Middle frontal gyrus (tissue), 1 donor: Measurements from ENCODE around the gene NOXA1.
"Not testable (repeated sequence)": the region's sequence is repeated elsewhere in the genome, so short reads cannot be mapped to it uniquely, and the experiment has no call there.

Source experiments
- DNase-seq: peaks from one replicate; pipeline ENCODE4 v3.0.0-alpha.2; 2015; ENCODE audit warnings: low spot score; ENCODE audit errors: extremely low spot score

The NOXA1 gene

DNA sequence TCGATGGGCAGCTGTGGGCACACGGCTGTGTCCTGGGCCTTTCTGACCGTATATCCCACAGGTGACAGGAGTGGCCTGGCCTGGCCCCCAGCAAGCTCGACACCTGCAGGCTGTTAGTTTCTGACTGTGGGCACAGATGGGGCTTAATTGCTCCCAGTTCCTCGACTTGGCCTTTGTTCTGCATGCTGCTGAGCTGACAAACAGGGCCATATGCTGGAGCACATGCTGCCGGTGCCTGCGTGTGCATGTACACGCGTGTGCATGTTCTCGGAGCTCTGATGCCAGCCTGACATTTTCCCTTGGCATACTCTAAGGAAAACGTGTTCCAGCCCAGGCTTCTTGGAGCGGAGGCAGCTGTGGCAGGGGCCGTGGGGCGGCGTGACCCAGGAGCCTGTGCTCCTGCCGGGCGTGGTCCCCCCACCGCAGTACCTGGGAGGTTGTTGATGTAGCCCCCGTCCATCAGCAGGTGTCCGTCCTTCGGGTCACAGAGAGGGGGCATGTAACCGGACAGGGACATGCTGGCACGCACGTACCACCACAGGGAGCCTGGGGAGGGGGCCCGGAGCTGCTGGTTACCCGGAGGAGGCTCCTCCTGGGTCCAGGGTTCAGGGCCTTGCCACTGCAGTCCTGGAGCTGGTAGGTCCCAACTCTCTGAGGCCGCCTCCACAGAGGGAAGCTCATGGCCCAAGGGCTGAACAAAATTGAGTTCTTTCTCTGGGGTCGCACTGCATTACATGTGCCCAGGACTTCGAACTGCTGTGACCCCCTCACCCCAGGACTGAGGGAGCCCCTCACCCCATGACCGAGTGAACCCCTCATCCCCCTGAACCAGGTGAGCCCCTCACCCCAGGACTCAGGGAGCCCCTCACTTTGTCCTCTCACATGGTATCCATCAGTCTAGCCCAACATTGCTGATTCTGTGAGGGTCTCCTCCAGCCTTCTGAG lies 40.1 kb downstream of the NOXA1 start:
- no peak for DNase-seq

DNA sequence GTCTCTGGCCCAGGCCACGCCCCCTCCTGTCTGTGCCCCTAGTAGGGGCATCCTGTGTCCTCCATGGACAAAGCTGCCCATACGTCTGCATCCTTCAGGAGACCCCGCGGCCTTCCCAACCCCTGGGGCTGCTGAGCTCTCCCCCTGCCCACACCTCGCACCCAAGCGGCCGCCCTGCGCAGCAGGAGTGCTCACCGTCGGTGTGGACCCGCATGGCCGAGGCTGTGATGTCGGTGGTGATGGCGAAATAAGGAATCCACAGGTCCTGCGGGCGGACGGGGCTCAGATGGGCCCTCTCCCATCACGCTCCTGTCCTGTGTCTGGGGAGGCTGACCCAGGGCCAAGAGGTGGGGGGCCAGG lies 40.7 kb downstream of the NOXA1 start:
- DNase-seq: no peak

DNA sequence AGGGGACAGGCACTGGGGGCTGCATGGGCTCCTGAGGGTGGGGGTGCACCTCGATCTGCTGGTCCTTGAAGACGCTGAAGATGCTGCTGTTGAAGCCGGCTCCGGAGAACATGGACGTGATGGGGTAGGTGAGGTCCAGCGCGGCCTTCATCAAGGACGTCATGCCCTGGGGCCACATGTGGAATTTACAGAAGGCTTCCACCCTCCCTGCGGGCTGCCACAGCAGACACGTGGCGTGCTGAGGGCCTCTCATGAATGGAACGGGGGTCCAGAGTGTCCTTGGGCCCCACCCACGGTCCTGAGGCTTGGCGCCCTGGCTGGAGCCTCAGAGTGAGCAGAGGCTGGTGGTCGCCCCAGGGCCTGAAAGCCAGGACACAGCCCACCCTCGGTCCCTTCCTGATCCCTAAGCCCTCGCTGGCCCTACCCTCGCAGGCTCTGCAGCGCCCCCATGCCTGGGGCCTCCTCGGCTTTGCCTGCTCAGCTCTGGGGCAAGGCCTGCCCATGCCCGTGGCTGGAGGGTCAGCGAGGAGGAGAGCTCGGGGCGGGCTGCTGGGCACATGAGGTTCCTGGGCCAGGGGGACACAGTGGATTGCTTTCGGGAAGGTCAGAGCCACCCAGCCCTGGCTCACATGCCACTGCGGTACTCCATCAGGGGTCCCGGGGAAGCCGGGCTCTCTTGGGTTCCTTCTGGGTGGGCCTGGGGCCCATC lies 41.3 kb downstream of the NOXA1 start:
- no peak for DNase-seq

DNA sequence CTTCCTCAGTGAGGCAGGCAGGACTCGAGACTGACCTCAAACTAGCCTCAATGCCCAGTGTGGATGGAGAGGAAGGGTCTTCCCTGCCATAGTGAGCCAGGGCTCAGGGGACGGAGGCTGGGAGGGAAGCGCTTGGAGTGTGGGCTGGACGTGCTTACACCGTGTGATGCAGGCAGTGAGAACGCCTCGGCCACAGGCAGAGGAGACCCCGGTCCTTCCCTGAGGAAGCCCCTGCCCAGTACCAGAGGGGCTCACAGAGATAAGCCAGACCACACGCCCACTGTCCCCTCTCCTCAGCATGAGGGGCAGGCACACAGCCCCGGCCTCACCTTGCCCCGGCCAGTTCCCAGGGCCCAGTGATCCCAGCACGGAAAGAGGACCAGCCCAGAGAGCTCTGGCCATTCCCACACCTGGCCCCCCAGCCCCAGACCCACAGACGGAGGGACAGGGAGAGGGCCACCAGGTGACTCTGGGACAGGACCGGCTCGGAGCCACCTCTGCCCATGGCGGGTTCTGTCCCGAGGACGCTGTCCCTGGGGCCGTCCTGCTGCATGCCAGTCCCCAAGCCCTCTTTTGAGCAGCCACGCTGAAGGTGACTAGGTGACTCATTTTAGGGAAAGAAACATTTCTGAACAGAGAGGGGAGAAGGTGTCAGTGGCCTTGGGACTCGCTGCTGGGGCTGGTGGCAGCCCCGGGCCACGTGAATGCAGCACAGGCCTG lies 42.0 kb downstream of the NOXA1 start:
- no peak for DNase-seq

DNA sequence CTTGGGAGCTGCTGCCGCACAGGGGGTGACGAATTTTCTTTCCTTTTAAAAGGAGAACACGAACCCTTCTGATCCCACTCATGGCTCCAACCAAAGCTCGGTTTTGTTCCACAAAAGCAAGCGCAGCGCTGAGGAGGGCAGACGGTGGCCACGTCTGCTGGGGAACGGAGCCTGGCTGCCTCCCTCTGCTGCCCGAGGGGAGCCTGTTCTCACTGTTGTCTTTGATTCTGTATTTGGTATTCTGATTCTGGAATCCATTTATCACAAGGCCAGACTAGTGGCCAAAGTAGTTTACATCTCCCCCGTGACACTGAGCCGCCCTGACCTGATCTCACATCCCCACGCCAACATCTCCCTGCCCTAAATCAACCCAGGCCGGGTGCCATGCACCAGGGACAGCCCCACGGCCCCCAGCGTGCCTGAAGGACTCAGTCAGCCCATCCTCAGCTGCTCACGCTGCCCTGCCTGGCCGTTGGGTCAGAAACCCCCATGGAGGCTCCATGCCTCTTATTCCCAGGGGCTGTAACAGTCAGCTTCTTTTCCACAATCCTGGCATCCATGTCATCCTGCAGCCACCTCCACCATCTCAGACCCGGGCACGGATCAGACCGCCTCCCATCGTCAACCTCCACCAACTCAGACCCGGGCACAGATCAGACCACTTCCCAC lies 42.7 kb downstream of the NOXA1 start:
- DNase-seq: no peak

DNA sequence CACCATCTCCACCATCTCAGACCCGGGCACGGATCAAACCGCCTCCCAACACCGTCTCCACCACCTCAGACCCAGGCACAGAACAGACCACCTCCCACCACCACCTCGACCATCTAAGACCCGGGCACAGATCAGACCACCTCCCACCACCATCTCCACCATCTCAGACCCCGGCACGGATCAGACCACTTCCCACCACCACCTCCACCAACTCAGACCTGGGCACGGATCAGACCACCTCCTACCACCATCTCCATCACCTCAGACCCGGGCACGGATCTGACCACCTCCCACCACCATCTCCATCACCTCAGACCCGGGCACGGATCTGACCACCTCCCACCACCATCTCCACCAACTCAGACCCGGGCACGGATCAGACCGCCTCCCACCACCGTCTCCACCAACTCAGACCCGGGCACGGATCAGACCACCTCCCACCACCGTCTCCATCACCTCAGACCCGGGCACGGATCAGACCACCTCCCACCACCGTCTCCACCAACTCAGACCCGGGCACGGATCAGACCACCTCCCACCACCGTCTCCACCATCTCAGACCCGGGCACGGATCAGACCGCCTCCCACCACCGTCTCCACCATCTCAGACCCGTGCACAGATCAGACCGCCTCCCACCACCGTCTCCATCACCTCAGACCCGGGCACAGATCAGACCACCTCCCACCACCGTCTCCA lies 43.3 kb downstream of the NOXA1 start:
- DNase-seq: not testable (repeated sequence)

DNA sequence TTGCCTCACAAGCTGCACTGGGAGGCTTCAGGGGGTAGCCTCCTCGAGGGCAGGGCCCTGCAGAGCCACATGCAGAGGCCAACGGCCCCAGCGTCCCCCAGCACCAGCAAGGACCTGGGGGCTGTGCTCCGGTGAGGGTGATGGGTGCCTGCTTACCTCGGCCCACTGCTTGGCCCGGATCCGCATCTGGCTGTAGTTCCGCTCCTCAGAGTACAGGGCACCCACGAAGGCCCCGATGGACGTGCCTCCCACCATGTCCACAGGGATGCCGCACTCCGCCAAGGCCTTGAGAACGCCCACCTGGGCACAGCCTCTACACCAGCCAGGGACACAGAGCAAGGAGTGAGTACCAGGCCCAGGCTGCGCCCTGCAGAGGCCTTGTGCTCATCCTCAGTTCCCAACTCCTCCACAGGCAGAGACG lies 44.0 kb downstream of the NOXA1 start:
- DNase-seq: no peak

DNA sequence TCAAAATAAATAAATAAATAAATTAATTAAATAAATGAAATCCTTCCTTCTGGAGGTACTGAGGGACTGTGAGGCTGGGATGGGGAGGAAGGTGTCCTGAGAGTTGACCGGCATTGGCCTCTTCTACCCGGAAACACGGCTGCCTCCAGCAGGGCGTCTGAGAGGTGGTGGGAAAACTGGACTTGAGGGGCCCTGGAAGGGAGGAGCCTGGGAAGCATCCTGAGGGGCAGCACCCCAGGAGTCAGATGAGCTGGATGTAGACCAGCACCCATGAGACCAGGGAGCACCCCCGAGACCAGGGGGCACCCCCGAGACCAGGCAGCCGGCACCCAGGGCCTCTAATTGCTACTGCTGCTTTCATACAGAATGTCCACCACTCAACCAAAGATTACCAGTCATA lies 44.7 kb downstream of the NOXA1 start:
- no peak for DNase-seq

DNA sequence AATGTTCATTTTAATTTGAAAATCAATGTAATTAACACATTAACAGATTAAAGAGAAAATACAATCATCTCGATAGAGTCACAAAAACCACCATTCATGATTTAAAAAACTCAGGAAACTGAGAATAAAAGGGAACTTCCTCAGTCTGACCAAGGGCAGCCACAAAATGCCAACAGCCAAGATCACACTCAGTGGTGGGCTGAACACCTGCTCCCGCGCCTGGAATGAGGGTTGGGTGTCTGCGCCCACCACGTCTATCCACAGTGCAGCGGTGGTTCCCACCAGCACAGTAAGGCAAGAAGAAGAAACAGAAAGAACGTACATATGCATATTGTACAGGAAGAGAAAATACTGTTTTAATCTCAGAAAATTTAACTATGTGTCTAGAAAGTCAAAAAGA lies 47.6 kb downstream of the NOXA1 start:
- no peak for DNase-seq

DNA sequence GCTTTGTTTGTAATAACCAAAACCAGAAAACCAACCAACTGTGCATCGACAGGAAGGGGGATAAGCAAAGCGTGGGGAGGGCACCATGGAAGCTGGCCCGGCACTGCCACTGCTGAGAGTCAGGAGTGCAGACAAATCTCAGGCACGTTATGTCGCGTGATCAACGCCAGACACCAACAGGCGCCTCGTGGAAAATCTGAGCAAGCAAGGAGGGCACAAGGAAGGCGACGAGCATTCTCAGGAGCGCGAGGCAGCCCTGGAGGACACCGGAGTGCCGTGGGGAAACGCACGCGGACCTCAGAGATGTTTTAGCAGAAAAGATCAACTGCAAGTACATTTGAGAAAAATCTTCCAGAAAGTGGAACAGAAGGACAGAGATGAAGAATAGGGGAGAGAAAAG lies 51.1 kb downstream of the NOXA1 start:
- no peak for DNase-seq

DNA sequence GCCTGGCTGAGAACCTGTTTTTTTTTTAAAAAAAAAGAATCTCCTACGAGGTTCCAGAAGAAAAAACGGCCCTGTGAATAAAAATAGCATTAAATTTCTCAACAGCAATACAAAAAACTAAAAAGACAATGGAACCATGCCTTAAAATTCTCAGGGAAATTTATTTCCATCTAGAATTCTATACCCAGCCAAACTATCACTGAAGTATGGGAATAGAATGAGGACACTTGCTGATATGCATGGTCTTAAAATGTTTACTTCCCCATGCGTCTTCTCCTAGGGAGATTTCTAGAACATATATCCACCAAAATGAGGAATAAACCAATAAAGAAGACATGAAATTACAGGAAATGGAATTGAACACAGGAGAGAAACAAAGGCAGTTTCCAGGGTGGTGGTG lies 52.5 kb downstream of the NOXA1 start:
- DNase-seq: no peak

DNA sequence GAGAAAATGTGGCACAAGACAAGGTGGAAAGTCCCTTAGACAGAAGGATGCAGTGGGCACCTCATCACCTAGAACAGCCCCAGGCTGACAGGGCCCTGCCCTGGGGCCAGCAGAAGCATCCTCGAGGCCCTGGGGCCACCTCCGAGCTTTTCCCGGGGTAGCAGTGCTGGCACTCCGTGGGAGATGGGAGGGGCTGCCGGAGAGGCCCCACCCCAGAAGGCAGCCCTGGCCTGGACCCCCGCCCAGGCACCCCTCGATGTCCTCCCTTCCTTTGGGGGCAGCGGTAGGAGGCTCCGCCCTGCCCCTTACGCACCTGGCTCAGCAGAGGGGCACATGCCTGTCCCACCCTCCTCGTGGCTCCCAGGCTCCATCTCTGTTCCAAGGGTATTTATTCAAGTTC lies 53.7 kb downstream of the NOXA1 start:
- DNase-seq: no peak

DNA sequence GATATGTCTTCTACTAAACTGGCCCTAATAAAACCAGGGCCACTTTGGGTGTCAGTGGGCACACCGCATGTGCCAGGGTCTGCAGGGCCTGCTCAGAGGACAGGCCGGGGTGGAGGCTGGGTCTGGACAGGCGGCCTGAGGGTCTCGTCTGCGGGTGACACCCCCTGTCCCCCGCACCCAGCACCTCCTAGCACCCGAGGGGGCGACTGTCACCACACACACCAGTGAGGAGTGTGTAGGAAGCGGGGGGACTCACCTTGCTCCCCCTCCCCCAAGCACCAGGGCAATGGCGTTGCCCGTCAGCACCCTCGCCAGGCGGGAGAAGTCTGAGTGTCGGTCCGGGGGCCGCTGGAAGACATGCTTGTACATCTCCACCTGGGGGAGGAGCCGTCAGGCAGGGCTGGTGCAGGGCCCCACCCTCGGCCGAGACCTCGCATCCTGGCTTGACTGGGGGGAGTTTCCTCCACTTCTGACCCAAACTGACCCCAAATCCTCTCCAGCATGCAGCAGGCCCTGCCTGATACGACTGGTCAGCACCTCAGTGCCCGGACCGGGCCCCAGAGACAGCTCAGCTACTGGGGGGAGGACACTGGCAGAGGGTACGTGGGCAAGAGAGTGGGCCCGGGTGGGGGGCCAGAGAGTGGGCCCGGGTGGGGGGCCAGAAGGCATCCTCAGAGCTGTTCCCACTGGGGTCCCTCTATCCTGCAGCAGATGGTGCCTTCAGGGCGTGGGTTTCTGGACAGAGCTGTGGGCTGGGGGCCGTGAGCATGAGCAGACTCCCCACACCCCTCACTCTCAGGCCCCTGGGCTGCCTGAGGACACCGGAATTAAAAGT lies 54.8 kb downstream of the NOXA1 start:
- DNase-seq: no peak

DNA sequence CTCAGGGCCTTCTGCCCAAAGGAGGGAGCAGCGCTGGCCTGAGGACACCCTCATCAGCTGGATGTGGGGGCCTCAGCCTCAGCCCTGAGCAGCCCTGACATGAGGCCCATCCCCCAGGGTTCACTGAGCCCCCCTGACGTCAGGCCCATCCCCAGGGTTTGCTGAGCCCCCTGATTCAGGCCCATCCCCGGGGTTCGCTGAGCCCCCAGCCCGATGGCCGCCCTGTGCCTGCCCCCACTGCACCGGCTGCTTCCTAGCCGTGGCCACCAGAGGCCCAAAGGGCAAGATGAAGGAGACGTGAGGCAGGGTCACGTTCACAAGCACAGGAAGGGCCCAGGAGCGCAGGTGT lies 55.4 kb downstream of the NOXA1 start:
- DNase-seq: no peak

DNA sequence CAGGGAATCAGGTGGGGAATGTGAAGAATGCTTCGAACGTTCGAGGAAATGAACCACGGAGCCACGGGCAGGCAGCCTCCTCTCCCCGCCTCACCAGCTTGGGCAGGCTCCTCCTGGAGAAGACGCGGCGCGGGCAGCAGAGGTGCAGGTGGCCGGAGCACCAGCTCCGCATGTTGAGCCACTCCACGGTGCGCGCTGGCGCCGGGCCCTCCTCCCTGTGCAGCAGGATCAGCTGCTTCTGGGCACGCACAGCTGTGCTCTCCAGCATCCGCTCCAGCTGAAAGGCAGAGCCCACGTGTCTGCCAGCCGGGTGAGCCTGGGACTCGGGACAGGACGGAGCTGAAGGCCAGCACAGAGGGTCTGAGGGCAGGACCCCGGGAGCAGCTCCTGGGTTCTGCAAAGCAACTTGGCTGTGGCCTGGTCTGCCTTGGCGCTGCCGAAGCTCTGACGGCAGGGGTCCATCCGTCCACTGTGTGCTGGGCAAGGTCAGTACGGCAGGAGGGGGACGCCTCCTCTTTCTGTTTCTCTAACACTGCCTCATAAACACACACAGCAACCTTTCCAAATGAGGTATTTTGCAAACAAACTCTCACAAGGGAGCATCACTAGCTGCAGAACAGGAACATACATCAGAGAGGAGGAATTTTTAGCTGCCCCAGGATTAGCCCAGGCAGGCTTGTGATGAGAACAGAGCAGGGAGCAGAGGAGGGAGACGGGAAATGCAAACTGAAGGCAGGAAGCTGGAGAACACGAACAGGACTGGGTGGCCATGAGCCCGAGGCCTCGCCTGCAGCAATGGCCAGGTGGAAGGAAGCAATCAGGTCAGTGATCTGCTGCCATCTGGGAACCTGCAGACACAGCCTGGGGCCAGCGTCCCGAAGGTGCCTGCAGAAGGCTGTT lies 56.0 kb downstream of the NOXA1 start:
- DNase-seq: no peak

DNA sequence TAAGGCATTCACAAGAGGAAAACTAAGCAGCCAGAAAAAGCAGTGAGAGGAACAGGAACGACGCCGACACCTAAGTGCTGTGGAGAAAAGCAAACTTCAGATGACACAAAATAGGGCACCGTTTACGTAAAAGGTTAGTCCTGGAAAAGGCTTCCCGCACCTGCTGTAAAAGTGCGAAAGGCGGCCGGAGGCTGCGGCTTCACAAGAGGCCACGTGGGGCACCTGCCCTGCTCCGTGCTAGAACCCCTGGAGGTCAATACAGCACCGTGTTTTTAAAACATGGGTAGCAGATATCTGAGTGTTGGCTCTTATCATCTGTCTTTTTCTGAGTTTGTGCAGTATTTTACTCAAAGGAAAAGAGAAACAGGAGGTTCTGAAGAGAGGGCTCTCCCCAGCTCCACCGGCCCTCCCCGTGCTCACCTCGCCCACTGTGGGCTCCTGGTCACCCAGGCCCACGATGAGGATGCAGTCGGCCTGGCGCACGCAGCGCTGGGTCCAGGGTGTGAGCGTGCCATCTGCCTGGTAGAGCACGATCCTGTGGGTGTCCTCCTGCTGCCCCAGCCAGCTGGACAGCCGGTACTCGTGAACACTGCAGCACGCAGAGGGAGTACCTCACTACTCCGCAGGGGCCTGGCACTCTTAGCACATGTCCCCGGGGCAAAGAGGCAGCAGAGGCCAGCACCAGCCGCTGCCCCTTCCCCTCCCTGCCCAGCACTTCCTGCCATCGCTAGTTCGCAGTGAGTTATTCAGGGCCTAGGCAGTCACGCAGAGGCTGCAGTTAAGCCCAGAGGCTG lies 56.9 kb downstream of the NOXA1 start:
- no peak for DNase-seq

DNA sequence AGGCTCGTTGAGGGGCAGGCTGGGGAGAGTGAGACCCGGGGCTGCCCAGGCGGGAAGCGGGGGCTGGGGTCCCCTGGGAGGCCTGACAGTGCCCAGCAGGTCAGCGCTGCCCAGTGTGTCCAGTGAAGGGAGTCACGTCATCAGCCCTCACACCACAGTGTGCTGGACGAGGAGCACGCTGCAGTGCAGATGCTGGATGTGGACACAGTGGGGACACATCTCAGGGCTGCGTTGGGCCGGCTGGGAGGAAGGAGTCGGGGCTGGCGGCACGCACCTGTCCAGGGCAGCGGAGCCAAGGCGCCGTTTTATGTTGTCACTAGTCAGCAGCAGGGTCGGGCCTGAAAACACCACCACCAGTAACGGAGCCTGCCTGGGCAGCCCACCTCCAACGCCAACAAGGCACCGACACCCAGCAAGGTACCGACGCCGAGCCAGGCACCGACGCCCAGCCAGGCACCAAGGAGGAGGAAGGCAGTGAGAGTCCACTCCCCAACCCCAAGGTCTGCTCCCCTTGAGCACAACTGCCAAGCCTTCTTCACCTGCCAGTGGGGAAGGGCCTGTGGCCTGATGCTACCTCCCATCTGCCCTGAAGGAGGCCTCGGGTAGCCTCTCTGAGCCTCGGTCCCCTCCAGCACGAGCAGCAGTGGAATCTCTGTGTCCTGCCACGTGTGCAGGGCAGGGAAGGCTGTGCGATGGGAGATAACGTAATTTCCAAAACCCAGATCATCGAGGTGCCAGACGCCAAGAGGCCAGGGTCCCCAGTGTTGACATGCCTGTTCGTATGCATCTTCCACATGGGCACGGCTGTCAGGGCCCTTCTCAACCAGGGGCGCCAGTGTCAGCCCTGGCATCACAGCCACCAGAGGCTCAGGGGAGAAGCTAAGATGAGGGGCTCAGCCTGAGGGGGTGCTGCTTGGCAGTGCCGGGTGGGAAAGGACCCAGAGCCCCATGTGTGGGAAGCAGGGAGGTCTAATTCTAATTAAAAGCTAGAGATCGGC lies 57.8 kb downstream of the NOXA1 start:
- DNase-seq: no peak
